Hepatocyte (in vitro differentiated cells): ENCODE measurements around the gene PYGO2. TPM values are rescaled to one million over a fixed set of nuclear protein-coding genes. Genes with fewer than 3 reads are reported as not detected.
A peak's percentile ranks its signal among the peaks of the same experiment; 100 is the strongest.

Source experiments
- DNase-seq: peaks from one replicate; pipeline ENCODE4 v3.0.0-alpha.2; 2016; ENCODE audit warnings: low spot score
- H2AFZ ChIP-seq: fragments of 200-600 bp; sonication (generic); 2 replicates; pipeline ENCODE4 v1.6.0; 2016; ENCODE audit warnings: antibody characterized with exemption, mild to moderate bottlenecking
- H3K27ac ChIP-seq: fragments of 200-600 bp; sonication (generic); 2 replicates; pipeline ENCODE4 v1.5.1; 2016; ENCODE audit warnings: mild to moderate bottlenecking
- H3K27me3 ChIP-seq: fragments of 200-600 bp; sonication (generic); 2 replicates; pipeline ENCODE4 v1.6.1; 2016
- H3K36me3 ChIP-seq: fragments of 200-600 bp; sonication (generic); replicated peaks from 2 replicates; pipeline ENCODE4 v1.5.1; 2016; ENCODE audit warnings: low read depth; ENCODE audit not compliant: insufficient read depth
- H3K4me1 ChIP-seq: fragments of 200-600 bp; sonication (generic); 2 replicates; pipeline ENCODE4 v1.5.1; 2016; ENCODE audit warnings: mild to moderate bottlenecking, moderate library complexity; ENCODE audit not compliant: insufficient read depth
- H3K4me2 ChIP-seq: fragments of 200-600 bp; sonication (generic); 2 replicates; pipeline ENCODE4 v1.6.0; 2016
- H3K4me3 ChIP-seq: fragments of 200-600 bp; sonication (generic); 2 replicates; pipeline ENCODE4 v1.5.1; 2016; ENCODE audit warnings: mild to moderate bottlenecking
- H3K79me2 ChIP-seq: fragments of 200-600 bp; sonication (generic); 2 replicates; pipeline ENCODE4 v1.6.0; 2017; ENCODE audit warnings: mild to moderate bottlenecking
- H3K9me2 ChIP-seq: fragments of 200-600 bp; sonication (generic); replicated peaks from 2 replicates; pipeline ENCODE4 v1.6.0; 2017; ENCODE audit warnings: mild to moderate bottlenecking; ENCODE audit not compliant: insufficient read depth
- H3K9me3 ChIP-seq: fragments of 200-600 bp; sonication (generic); 2 replicates; pipeline ENCODE4 v1.5.1; 2016; ENCODE audit warnings: low read depth, mild to moderate bottlenecking
- H4K20me1 ChIP-seq: fragments of 200-600 bp; sonication (generic); 2 replicates; pipeline ENCODE4 v1.6.0; 2016; ENCODE audit warnings: mild to moderate bottlenecking; ENCODE audit not compliant: insufficient read depth, poor library complexity, severe bottlenecking
- CTCF ChIP-seq: fragments of 200-600 bp; sonication (generic); IDR thresholded peaks from 2 replicates; pipeline ENCODE4 v1.5.1; 2016; ENCODE audit warnings: antibody characterized with exemption, mild to moderate bottlenecking; ENCODE audit not compliant: poor library complexity
- EZH2 ChIP-seq: fragments of 200-600 bp; sonication (generic); IDR thresholded peaks from 2 replicates; pipeline ENCODE4 v1.6.1; 2016; ENCODE audit warnings: antibody characterized with exemption, mild to moderate bottlenecking, borderline replicate concordance
- EZH2phosphoT487 ChIP-seq: fragments of 200-600 bp; sonication (generic); IDR thresholded peaks from one replicate; pipeline ENCODE4 v1.6.1; 2018; ENCODE audit warnings: antibody characterized with exemption, mild to moderate bottlenecking, low read depth, moderate library complexity; ENCODE audit not compliant: unreplicated experiment, severe bottlenecking
- WGBS: methylation state at CpG from one replicate; pipeline ENCODE4 v1.1.6; 2016; ENCODE audit warnings: low lambda C conversion rate; ENCODE audit errors: missing lambda C conversion rate; 5-methylcytosine and 5-hydroxymethylcytosine counted together
- polyA plus RNA-seq: library from polyadenylated mRNA; unstranded; fragments of >200 nt; fragmentation: Nextera tagmentation; extraction: Ambion mirVana; gene quantifications from 2 replicates; pipeline ENCODE4 v1.2.1, GENCODE V29; 2016
- total RNA-seq: library from RNA; depleted of rRNA; stranded (reverse); fragments of >200 nt; gene quantifications from 2 replicates; pipeline ENCODE4 v1.2.3, GENCODE V29; 2014

PYGO2 gene
- total and polyA plus RNA-seq, 2 experiments from 2014 or later: 21.8 to 28.3 TPM

GRCh38 chr1:154931940-154932487 lies 29.6 kb downstream of the PYGO2 start:
- Histone ChIP-seq H3K4me1 (peaks cover 8% of the 10 kb centered on the region), H3K27ac (peak overlapping the region; percentile 89), H2AFZ (no peak overlapping the region), H3K4me3 (no peak overlapping the region), H3K27me3 (no peaks in the 10 kb centered on the region), H3K9me2 (no peaks in the 10 kb centered on the region), H3K9me3 (no peaks in the 10 kb centered on the region), H3K36me3 (no peaks in the 10 kb centered on the region), H3K79me2 (peaks cover 9% of the 10 kb centered on the region), H3K4me2 (peak overlapping the region; percentile 15), H4K20me1 (no peaks in the 10 kb centered on the region)
- DNase-seq: peak; percentile 85
- WGBS: 80% methylated on average over 11 of the region's 11 CpGs
- TF ChIP-seq CTCF (no peak), EZH2phosphoT487 (no peak), EZH2 (no peak)

- H3K4me2 ChIP-seq: no peak overlapping the region
- H3K9me3 ChIP-seq: no peaks in the 10 kb centered on the region
- no peaks in the 10 kb centered on the region for H3K4me1 ChIP-seq
- no peak overlapping the region for H3K27ac ChIP-seq
- H3K79me2 ChIP-seq: no peaks in the 10 kb centered on the region
- no peaks in the 10 kb centered on the region for H4K20me1 ChIP-seq
- TF ChIP-seq EZH2phosphoT487 (no peak), EZH2 (no peak), CTCF (no peak)
- H2AFZ ChIP-seq: no peak overlapping the region
- H3K36me3 ChIP-seq: no peaks in the 10 kb centered on the region
- DNase-seq: no peak
- no peak overlapping the region for H3K4me3 ChIP-seq
- WGBS: 97% methylated on average over 13 of the region's 13 CpGs
- no peaks in the 10 kb centered on the region for H3K27me3 ChIP-seq
- no peaks in the 10 kb centered on the region for H3K9me2 ChIP-seq
Measured at GRCh38 chr1:154926201-154926600, 35.4 kb downstream of the PYGO2 start.

GRCh38 chr1:154925335-154926170 lies 36.0 kb downstream of the PYGO2 start:
- Histone ChIP-seq H4K20me1 (no peaks in the 10 kb centered on the region), H3K36me3 (no peaks in the 10 kb centered on the region), H3K4me2 (no peak overlapping the region), H3K4me3 (no peak overlapping the region), H3K27ac (no peak overlapping the region), H3K4me1 (no peaks in the 10 kb centered on the region), H3K9me2 (no peaks in the 10 kb centered on the region), H2AFZ (no peak overlapping the region), H3K9me3 (no peaks in the 10 kb centered on the region), H3K27me3 (no peaks in the 10 kb centered on the region), H3K79me2 (no peaks in the 10 kb centered on the region)
- 100% methylated on average over 3 of the region's 3 CpGs for WGBS
- DNase-seq: no peak
- no peak for TF ChIP-seq CTCF
- TF ChIP-seq EZH2phosphoT487: no peak
- TF ChIP-seq EZH2: no peak
